GM11168 (cell line): ENCODE data around the gene GCSAM.

Experiments used
- in situ Hi-C: fragments of 300-500 bp; cut with MboI; formaldehyde crosslinking; loops from one replicate; pipeline ENCODE4 v1.12.0; 2022; ENCODE audit warnings: low sequenced_read_pairs; ENCODE audit not compliant: unreplicated experiment

Gene GCSAM

GRCh38 chr3:112132975-112133448 lies at the start of gene GCSAM:
Gene GCSAM, minus strand, starts transcription at chr3:112133248. Its CDS starts 128 bp downstream, at chr3:112133120.
- in situ Hi-C loops: no loop called here

GRCh38 chr3:112175646-112176045 lies 42.6 kb upstream of the GCSAM start:
- in situ Hi-C loops: no loop called here

- in situ Hi-C loops: no loop called here
These were observed 42.0 kb upstream of the GCSAM start for GRCh38 chr3:112175037-112175436.

GRCh38 chr3:112171144-112171543 lies 38.1 kb upstream of the GCSAM start:
- in situ Hi-C loops: no loop called here

- in situ Hi-C loops: no loop called here
These were observed 37.0 kb upstream of the GCSAM start for GRCh38 chr3:112170046-112170445.

GRCh38 chr3:112167758-112168157 lies 34.7 kb upstream of the GCSAM start:
- in situ Hi-C loops: no loop called here

GRCh38 chr3:112149136-112149535 lies 16.1 kb upstream of the GCSAM start:
- in situ Hi-C loops: no loop called here

- in situ Hi-C loops: no loop called here
These were observed 10.6 kb upstream of the GCSAM start for GRCh38 chr3:112143689-112144088.

GRCh38 chr3:112143251-112143650 lies 10.2 kb upstream of the GCSAM start:
- in situ Hi-C loops: no loop called here

- in situ Hi-C loops: no loop called here
These were observed 8.2 kb upstream of the GCSAM start for GRCh38 chr3:112141293-112141692.

GRCh38 chr3:112140584-112140983 lies 7.5 kb upstream of the GCSAM start:
- in situ Hi-C loops: no loop called here

GRCh38 chr3:112138219-112138969 lies 5.3 kb upstream of the GCSAM start:
- in situ Hi-C loops: loop anchor here (5.0 kb wide), 1 partner anchor 154 kb away; the partner anchor contains the start of gene SLC9C1

- in situ Hi-C loops: loop anchor here (5.0 kb wide), 1 partner anchor 155 kb away; the partner anchor contains the start of gene SLC9C1
These were observed 4.7 kb upstream of the GCSAM start for GRCh38 chr3:112137781-112138180.

GRCh38 chr3:112136959-112137693 lies 4.1 kb upstream of the GCSAM start:
- in situ Hi-C loops: loop anchor here (5.0 kb wide), 1 partner anchor 155 kb away; the partner anchor contains the start of gene SLC9C1

GRCh38 chr3:112136046-112136445 lies 3.0 kb upstream of the GCSAM start:
- in situ Hi-C loops: loop anchor here (5.0 kb wide), 1 partner anchor 156 kb away; the partner anchor contains the start of gene SLC9C1

GRCh38 chr3:112134335-112135124 lies 1.5 kb upstream of the GCSAM start:
- in situ Hi-C loops: loop anchor here (5.0 kb wide), 1 partner anchor 158 kb away; the partner anchor contains the start of gene SLC9C1

GRCh38 chr3:112133626-112134334 lies 732 bp upstream of the GCSAM start:
- in situ Hi-C loops: no loop called here

- in situ Hi-C loops: no loop called here
These were observed 494 bp downstream of the GCSAM start for GRCh38 chr3:112132554-112132953.

- in situ Hi-C loops: no loop called here
These were observed 960 bp downstream of the GCSAM start for GRCh38 chr3:112132088-112132487.

GRCh38 chr3:112131111-112131510 lies 1.9 kb downstream of the GCSAM start:
- in situ Hi-C loops: no loop called here
